ENCODE results near the gene PCBP4. TPM values are rescaled to one million over a fixed set of nuclear protein-coding genes. Genes with fewer than 3 reads are reported as not detected.

The PCBP4 gene
- total and polyA plus RNA-seq, 2 donors (not counting 1 experiment from before 2014, with no cell fraction given), result 15.3 to 25.6 TPM

GRCh38 chr3:51950899-51951298 lies 16.4 kb downstream of the PCBP4 start:
- no peaks in the 10 kb centered on the region for H4K20me1 ChIP-seq (ENCODE audit: control insufficient read depth, insufficient read depth, low read length, poor library complexity, severe bottlenecking)
- Mint-ChIP-seq H3K9me3 (ENCODE audit: insufficient read depth) (no peaks in the 10 kb centered on the region), H3K4me1 (no peaks in the 10 kb centered on the region), H3K4me3 (no peak overlapping the region), H3K27me3 (peaks cover 17% of the 10 kb centered on the region), H3K27ac (no peak overlapping the region)
- no peak overlapping the region for H3K27ac ChIP-seq (ENCODE audit: low read length in 2 of 2)
- H2AFZ ChIP-seq (ENCODE audit: insufficient read depth, low read depth, low read length, poor library complexity, severe bottlenecking), result no peak overlapping the region
- no peaks in the 10 kb centered on the region for H3K79me2 ChIP-seq (ENCODE audit: control insufficient read depth, insufficient read depth, low read length)
- H3K4me2 ChIP-seq (replicated peaks; ENCODE audit: low read depth, low read length, poor library complexity, severe bottlenecking), result no peak overlapping the region
- ChIA-PET CTCF (no interaction called here), POLR2A (no interaction called here)
- H3K4me3 ChIP-seq (ENCODE audit: control extremely low read depth in 1 of 5, extremely low read depth in 1 of 5, insufficient read depth in 1 of 5, low read depth in 2 of 5, low read length in 4 of 5), result no peak overlapping the region
- no peak for DNase-seq
- no peak for ATAC-seq (ENCODE audit: low read depth)
- H3K9ac ChIP-seq (ENCODE audit: low read length), result no peak overlapping the region
- no CpG with 5 or more reads among the region's 2 CpGs for WGBS (ENCODE audit: insufficient coverage)
- intact Hi-C loops (cut with micrococcal nuclease), result no loop called here
- H3K4me1 ChIP-seq (ENCODE audit: control insufficient read depth in 2 of 2, insufficient read depth in 2 of 2, low read length in 2 of 2), result peaks cover 0 to 4% of the 10 kb centered on the region in 2 donors
- no peak for TF ChIP-seq EZH2 (IDR thresholded peaks at IDR 0.05; ENCODE audit: borderline replicate concordance, insufficient read depth, low read depth, low read length, poor library complexity, severe bottlenecking)
- no peak for TF ChIP-seq CTCF (IDR thresholded peaks at IDR 0.05)
- peaks cover 0 to 6% (median 0%) of the 10 kb centered on the region in 3 donors for H3K9me3 ChIP-seq (ENCODE audit: control extremely low read depth in 1 of 3, control insufficient read depth in 2 of 3, insufficient read depth in 1 of 3, low read length in 2 of 3)
- no peaks in the 10 kb centered on the region for H3K36me3 ChIP-seq (replicated peaks in 1 of 2; ENCODE audit: control extremely low read depth in 1 of 2, control insufficient read depth in 1 of 2, extremely low read depth in 1 of 2, insufficient read depth in 2 of 2, low read length in 1 of 2)
- peaks cover 0 to 20% (median 13%) of the 10 kb centered on the region in 4 experiments for H3K27me3 ChIP-seq (replicated peaks in 1 of 4; ENCODE audit: control extremely low read depth in 1 of 4, control insufficient read depth in 3 of 4, insufficient read depth in 4 of 4, low read length in 3 of 4)

- no peak overlapping the region for H2AFZ ChIP-seq (ENCODE audit: insufficient read depth, low read depth, low read length, poor library complexity, severe bottlenecking)
- no peaks in the 10 kb centered on the region for H4K20me1 ChIP-seq (ENCODE audit: control insufficient read depth, insufficient read depth, low read length, poor library complexity, severe bottlenecking)
- peaks cover 15% of the 10 kb centered on the region for H3K27me3 Mint-ChIP-seq
- ChIA-PET POLR2A (no interaction called here), CTCF (no interaction called here)
- no peaks in the 10 kb centered on the region for H3K4me1 Mint-ChIP-seq
- H3K27ac Mint-ChIP-seq, result no peak overlapping the region
- H3K4me3 ChIP-seq (ENCODE audit: control extremely low read depth in 1 of 5, extremely low read depth in 1 of 5, insufficient read depth in 1 of 5, low read depth in 2 of 5, low read length in 4 of 5), result no peak overlapping the region
- H3K36me3 ChIP-seq (replicated peaks in 1 of 2; ENCODE audit: control extremely low read depth in 1 of 2, control insufficient read depth in 1 of 2, extremely low read depth in 1 of 2, insufficient read depth in 2 of 2, low read length in 1 of 2), result no peaks in the 10 kb centered on the region
- TF ChIP-seq CTCF (IDR thresholded peaks at IDR 0.05) (no peak), EZH2 (IDR thresholded peaks at IDR 0.05; ENCODE audit: borderline replicate concordance, insufficient read depth, low read depth, low read length, poor library complexity, severe bottlenecking) (no peak)
- ATAC-seq (ENCODE audit: low read depth), result no peak
- no peak overlapping the region for H3K9ac ChIP-seq (ENCODE audit: low read length)
- H3K27me3 ChIP-seq (replicated peaks in 1 of 4; ENCODE audit: control extremely low read depth in 1 of 4, control insufficient read depth in 3 of 4, insufficient read depth in 4 of 4, low read length in 3 of 4), result peaks cover 0 to 7% (median 2%) of the 10 kb centered on the region in 4 experiments
- intact Hi-C loops (cut with micrococcal nuclease), result no loop called here
- H3K27ac ChIP-seq (ENCODE audit: low read length in 2 of 2), result no peak overlapping the region
- no peaks in the 10 kb centered on the region for H3K9me3 Mint-ChIP-seq (ENCODE audit: insufficient read depth)
- no peaks in the 10 kb centered on the region for H3K9me3 ChIP-seq (ENCODE audit: control extremely low read depth in 1 of 3, control insufficient read depth in 2 of 3, insufficient read depth in 1 of 3, low read length in 2 of 3)
- H3K4me3 Mint-ChIP-seq, result no peak overlapping the region
- WGBS (ENCODE audit: insufficient coverage), result 99% methylated on average over 5 of the region's 5 CpGs
- no peaks in the 10 kb centered on the region for H3K79me2 ChIP-seq (ENCODE audit: control insufficient read depth, insufficient read depth, low read length)
- no peak overlapping the region for H3K4me2 ChIP-seq (replicated peaks; ENCODE audit: low read depth, low read length, poor library complexity, severe bottlenecking)
- no peaks in the 10 kb centered on the region for H3K4me1 ChIP-seq (ENCODE audit: control insufficient read depth in 2 of 2, insufficient read depth in 2 of 2, low read length in 2 of 2)
- DNase-seq, result no peak
Measured at GRCh38 chr3:51949121-51949520, 18.1 kb downstream of the PCBP4 start.

Measured in B cell (primary cell).